HepG2 (cell line): Measurements from ENCODE around the gene GMPPA. TPM values are rescaled to one million over a fixed set of nuclear protein-coding genes. Genes with fewer than 3 reads are reported as not detected.
A peak's percentile ranks its signal among the peaks of the same experiment; 100 is the strongest.

Experiments
- AHR ChIP-seq: IDR thresholded peaks from 2 replicates; pipeline ENCODE4 v1.6.1; 2018; ENCODE audit warnings: missing genetic modification reagents, missing compliant biosample characterization
- DNMT1 ChIP-seq: sonication (generic); formaldehyde crosslinking; IDR thresholded peaks from 2 replicates; pipeline ENCODE4 v1.5.1; 2020; ENCODE audit warnings: mild to moderate bottlenecking, missing genetic modification reagents
- ETV5 ChIP-seq: IDR thresholded peaks from 2 replicates; pipeline ENCODE4 v1.6.1; 2018; ENCODE audit warnings: missing biosample characterization, missing genetic modification reagents, inconsistent platforms, borderline replicate concordance
- HNRNPK ChIP-seq: fragments of 200-400 bp; formaldehyde crosslinking; IDR thresholded peaks from 2 replicates; pipeline ENCODE4 v1.6.1; 2018; ENCODE audit warnings: low read length, low read depth, moderate library complexity, mild to moderate bottlenecking; ENCODE audit not compliant: poor library complexity, severe bottlenecking
- IKZF4 ChIP-seq: sonication (generic); formaldehyde crosslinking; IDR thresholded peaks from 2 replicates; pipeline ENCODE4 v1.5.1; 2020; ENCODE audit warnings: borderline replicate concordance, mild to moderate bottlenecking, low read depth, missing genetic modification reagents; ENCODE audit errors: not compliant biosample characterization
- MLLT10 ChIP-seq: sonication (generic); formaldehyde crosslinking; IDR thresholded peaks from 2 replicates; pipeline ENCODE4 v1.4.0; 2020; ENCODE audit warnings: missing genetic modification reagents
- PAX8 ChIP-seq: sonication (generic); formaldehyde crosslinking; IDR thresholded peaks from 2 replicates; pipeline ENCODE4 v1.8.0; 2022; ENCODE audit warnings: mild to moderate bottlenecking, missing genetic modification reagents, borderline replicate concordance
- RFX3 ChIP-seq: IDR thresholded peaks from 2 replicates; pipeline ENCODE4 v1.6.1; 2016; ENCODE audit warnings: missing biosample characterization, missing genetic modification reagents
- ZNF326 ChIP-seq: sonication (generic); formaldehyde crosslinking; IDR thresholded peaks from 2 replicates; pipeline ENCODE4 v1.4.0; 2020; ENCODE audit warnings: missing genetic modification reagents, borderline replicate concordance
- ZNF543 ChIP-seq: sonication (generic); formaldehyde crosslinking; IDR thresholded peaks from 2 replicates; pipeline ENCODE4 v1.4.0; 2020; ENCODE audit warnings: mild to moderate bottlenecking, missing genetic modification reagents
- ZNF670 ChIP-seq: sonication (generic); formaldehyde crosslinking; IDR thresholded peaks from 2 replicates; pipeline ENCODE4 v1.8.0; 2022; ENCODE audit warnings: mild to moderate bottlenecking, missing genetic modification reagents, borderline replicate concordance
- polyA plus RNA-seq, 8 experiments: library from polyadenylated mRNA; depleted of rRNA in 3 of 8; stranded (reverse) in 7 of 8; unstranded in 1 of 8; fragments of >200 nt; fragmentation: Illumina TruSeq in 4 of 8; extraction: Trizol in 4 of 8; gene quantifications; 2 replicates each; pipeline versions ENCODE4 v1.2.1 to v1.2.3, GENCODE V29; 2011 to 2016; ENCODE audit warnings: low read depth in 4 of 8, missing spikeins in 1 of 8, mixed read lengths in 1 of 8; ENCODE audit not compliant: insufficient read depth in 1 of 8
- total RNA-seq, 5 experiments: library from RNA; depleted of rRNA; stranded (reverse); fragments of >200 nt; fragmentation: Illumina TruSeq; extraction: Trizol; gene quantifications; 2 replicates each; pipeline ENCODE4 v1.2.3, GENCODE V29; 2016; ENCODE audit warnings: low read depth in 1 of 5
- TF ChIP-seq, protein P1 (sequence below): sonication (generic); formaldehyde crosslinking; IDR thresholded peaks from one replicate; pipeline ENCODE4 v1.5.1; 2020; ENCODE audit warnings: mild to moderate bottlenecking, missing genetic modification reagents; ENCODE audit errors: not compliant biosample characterization
- TF ChIP-seq, protein P2 (sequence below): fragments of 450-650 bp; IDR thresholded peaks from 2 replicates; pipeline ENCODE4 v1.6.1; 2017; ENCODE audit warnings: mild to moderate bottlenecking
- TF ChIP-seq, protein P3 (sequence below): sonication (generic); formaldehyde crosslinking; IDR thresholded peaks from 2 replicates; pipeline ENCODE4 v1.4.0; 2020; ENCODE audit warnings: missing genetic modification reagents
- TF ChIP-seq, protein P4 (sequence below): conservative IDR thresholded peaks from 2 replicates; pipeline ENCODE4 v1.6.1; 2018; ENCODE audit warnings: missing genetic modification reagents

GMPPA gene
- total and polyA plus RNA-seq, 2 of the 13 experiments (the other 11 are each of a cell fraction or from before 2014, with no cell fraction given) = 81.1 to 106 TPM

DNA sequence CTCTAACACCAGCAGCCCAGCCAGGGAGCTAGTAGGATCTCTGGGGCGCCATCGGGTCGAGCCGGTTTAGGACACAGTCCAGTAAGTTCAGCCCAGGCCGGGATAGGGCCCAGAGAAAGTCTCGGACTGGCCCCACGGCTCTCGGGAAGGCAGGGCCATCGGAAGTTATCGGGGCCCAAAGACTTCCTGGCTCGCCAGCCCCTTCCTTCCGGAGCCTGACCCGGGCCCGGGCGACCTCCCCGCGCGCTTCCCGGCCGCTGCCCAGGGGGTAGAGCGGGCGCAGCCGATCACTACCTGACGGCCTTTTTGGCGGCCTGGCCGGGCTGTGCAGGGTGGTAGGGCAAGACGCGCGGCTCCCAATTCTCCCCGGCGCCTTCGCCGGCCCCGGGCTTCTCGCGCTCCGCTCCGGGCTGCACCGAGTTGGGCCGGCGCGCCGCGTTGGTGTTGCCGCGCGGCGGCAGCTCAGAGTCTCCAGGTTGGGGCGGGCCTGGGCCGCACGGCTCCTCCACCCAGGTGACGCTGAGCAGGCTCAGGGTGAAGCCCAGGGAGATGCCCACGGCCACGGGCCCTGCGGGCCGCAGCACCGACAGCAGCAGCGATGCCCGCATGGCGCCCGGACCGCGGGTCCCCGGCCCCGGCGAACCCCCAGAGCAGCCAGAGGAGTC lies 44.4 kb downstream of the GMPPA start (continued):
- TF ChIP-seq, protein P1, sequence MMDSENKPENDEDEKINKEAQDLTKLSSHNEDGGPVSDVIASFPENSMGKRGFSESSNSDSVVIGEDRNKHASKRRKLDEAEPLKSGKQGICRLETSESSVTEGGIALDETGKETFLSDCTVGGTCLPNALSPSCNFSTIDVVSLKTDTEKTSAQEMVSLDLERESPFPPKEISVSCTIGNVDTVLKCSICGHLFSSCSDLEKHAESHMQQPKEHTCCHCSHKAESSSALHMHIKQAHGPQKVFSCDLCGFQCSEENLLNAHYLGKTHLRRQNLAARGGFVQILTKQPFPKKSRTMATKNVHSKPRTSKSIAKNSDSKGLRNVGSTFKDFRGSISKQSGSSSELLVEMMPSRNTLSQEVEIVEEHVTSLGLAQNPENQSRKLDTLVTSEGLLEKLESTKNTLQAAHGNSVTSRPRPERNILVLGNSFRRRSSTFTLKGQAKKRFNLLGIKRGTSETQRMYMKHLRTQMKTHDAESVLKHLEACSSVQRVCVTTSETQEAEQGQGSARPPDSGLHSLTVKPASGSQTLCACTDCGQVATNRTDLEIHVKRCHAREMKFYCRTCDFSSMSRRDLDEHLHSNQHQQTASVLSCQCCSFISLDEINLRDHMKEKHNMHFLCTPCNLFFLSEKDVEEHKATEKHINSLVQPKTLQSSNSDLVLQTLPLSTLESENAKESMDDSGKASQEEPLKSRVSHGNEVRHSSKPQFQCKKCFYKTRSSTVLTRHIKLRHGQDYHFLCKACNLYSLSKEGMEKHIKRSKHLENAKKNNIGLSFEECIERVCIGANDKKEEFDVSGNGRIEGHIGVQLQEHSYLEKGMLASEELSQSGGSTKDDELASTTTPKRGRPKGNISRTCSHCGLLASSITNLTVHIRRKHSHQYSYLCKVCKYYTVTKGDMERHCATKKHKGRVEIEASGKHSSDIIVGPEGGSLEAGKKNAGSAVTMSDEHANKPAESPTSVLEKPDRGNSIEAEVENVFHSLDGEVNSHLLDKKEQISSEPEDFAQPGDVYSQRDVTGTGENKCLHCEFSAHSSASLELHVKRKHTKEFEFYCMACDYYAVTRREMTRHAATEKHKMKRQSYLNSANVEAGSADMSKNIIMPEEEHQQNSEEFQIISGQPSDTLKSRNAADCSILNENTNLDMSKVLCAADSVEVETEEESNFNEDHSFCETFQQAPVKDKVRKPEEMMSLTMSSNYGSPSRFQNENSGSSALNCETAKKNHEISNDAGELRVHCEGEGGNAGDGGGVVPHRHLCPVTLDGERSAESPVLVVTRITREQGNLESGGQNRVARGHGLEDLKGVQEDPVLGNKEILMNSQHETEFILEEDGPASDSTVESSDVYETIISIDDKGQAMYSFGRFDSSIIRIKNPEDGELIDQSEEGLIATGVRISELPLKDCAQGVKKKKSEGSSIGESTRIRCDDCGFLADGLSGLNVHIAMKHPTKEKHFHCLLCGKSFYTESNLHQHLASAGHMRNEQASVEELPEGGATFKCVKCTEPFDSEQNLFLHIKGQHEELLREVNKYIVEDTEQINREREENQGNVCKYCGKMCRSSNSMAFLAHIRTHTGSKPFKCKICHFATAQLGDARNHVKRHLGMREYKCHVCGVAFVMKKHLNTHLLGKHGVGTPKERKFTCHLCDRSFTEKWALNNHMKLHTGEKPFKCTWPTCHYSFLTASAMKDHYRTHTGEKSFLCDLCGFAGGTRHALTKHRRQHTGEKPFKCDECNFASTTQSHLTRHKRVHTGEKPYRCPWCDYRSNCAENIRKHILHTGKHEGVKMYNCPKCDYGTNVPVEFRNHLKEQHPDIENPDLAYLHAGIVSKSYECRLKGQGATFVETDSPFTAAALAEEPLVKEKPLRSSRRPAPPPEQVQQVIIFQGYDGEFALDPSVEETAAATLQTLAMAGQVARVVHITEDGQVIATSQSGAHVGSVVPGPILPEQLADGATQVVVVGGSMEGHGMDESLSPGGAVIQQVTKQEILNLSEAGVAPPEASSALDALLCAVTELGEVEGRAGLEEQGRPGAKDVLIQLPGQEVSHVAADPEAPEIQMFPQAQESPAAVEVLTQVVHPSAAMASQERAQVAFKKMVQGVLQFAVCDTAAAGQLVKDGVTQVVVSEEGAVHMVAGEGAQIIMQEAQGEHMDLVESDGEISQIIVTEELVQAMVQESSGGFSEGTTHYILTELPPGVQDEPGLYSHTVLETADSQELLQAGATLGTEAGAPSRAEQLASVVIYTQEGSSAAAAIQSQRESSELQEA (CRISPR knock-in tag) = peak; percentile 53
- TF ChIP-seq HNRNPK (no peak), AHR (CRISPR knock-in tag) (peak; percentile 56; the same call in 1 of the 2 replicates), PAX8 (CRISPR knock-in tag) (no peak), IKZF4 (CRISPR knock-in tag) (no peak), MLLT10 (CRISPR knock-in tag) (no peak), ZNF326 (no peak), RFX3 (no peak), ZNF670 (no peak), ETV5 (CRISPR knock-in tag) (peak; percentile 76), DNMT1 (peak; percentile 47; the same call in 1 of the 2 replicates), ZNF543 (CRISPR knock-in tag) (peak; percentile 3; the same call in 1 of the 2 replicates)
- TF ChIP-seq, protein P2, sequence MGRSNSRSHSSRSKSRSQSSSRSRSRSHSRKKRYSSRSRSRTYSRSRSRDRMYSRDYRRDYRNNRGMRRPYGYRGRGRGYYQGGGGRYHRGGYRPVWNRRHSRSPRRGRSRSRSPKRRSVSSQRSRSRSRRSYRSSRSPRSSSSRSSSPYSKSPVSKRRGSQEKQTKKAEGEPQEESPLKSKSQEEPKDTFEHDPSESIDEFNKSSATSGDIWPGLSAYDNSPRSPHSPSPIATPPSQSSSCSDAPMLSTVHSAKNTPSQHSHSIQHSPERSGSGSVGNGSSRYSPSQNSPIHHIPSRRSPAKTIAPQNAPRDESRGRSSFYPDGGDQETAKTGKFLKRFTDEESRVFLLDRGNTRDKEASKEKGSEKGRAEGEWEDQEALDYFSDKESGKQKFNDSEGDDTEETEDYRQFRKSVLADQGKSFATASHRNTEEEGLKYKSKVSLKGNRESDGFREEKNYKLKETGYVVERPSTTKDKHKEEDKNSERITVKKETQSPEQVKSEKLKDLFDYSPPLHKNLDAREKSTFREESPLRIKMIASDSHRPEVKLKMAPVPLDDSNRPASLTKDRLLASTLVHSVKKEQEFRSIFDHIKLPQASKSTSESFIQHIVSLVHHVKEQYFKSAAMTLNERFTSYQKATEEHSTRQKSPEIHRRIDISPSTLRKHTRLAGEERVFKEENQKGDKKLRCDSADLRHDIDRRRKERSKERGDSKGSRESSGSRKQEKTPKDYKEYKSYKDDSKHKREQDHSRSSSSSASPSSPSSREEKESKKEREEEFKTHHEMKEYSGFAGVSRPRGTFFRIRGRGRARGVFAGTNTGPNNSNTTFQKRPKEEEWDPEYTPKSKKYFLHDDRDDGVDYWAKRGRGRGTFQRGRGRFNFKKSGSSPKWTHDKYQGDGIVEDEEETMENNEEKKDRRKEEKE = no peak
- TF ChIP-seq, protein P3, sequence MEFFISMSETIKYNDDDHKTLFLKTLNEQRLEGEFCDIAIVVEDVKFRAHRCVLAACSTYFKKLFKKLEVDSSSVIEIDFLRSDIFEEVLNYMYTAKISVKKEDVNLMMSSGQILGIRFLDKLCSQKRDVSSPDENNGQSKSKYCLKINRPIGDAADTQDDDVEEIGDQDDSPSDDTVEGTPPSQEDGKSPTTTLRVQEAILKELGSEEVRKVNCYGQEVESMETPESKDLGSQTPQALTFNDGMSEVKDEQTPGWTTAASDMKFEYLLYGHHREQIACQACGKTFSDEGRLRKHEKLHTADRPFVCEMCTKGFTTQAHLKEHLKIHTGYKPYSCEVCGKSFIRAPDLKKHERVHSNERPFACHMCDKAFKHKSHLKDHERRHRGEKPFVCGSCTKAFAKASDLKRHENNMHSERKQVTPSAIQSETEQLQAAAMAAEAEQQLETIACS (CRISPR knock-in tag) = no peak; the same call in 1 of the 2 replicates
- TF ChIP-seq, protein P4, sequence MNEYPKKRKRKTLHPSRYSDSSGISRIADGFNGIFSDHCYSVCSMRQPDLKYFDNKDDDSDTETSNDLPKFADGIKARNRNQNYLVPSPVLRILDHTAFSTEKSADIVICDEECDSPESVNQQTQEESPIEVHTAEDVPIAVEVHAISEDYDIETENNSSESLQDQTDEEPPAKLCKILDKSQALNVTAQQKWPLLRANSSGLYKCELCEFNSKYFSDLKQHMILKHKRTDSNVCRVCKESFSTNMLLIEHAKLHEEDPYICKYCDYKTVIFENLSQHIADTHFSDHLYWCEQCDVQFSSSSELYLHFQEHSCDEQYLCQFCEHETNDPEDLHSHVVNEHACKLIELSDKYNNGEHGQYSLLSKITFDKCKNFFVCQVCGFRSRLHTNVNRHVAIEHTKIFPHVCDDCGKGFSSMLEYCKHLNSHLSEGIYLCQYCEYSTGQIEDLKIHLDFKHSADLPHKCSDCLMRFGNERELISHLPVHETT (CRISPR knock-in tag) = no peak
